ENCODE data around the gene TIGD1.
A peak's percentile ranks its signal among the peaks of the same experiment; 100 is the strongest.

Gene TIGD1

GRCh38 chr2:232523682-232524597 is 26.4 kb downstream of the TIGD1 start:
- no peaks in the 10 kb centered on the region for H3K36me3 ChIP-seq (ENCODE audit: control insufficient read depth, insufficient read depth, low read length)
- peaks cover 66% of the 10 kb centered on the region for H3K27me3 ChIP-seq (ENCODE audit: control insufficient read depth, insufficient read depth, low read length, poor library complexity, severe bottlenecking)
- H3K4me3 ChIP-seq (ENCODE audit: insufficient read depth, low read depth, low read length), result peak overlapping the region; percentile 28
- no peak overlapping the region for H3K27ac ChIP-seq (ENCODE audit: insufficient read depth, low read depth, low read length, poor library complexity, severe bottlenecking)
- H3K4me1 ChIP-seq (ENCODE audit: control insufficient read depth, insufficient read depth, low read length), result peaks cover 8% of the 10 kb centered on the region
- 2% methylated on average over 75 of the region's 75 CpGs for WGBS, 2 experiments
- H3K9me3 ChIP-seq (ENCODE audit: control insufficient read depth, low read length), result no peaks in the 10 kb centered on the region

- Histone ChIP-seq H3K27ac (ENCODE audit: insufficient read depth, low read depth, low read length, poor library complexity, severe bottlenecking) (no peak overlapping the region), H3K27me3 (ENCODE audit: control insufficient read depth, insufficient read depth, low read length, poor library complexity, severe bottlenecking) (peaks cover 72% of the 10 kb centered on the region), H3K4me1 (ENCODE audit: control insufficient read depth, insufficient read depth, low read length) (peaks cover 8% of the 10 kb centered on the region), H3K4me3 (ENCODE audit: insufficient read depth, low read depth, low read length) (peak overlapping the region; percentile 28), H3K36me3 (ENCODE audit: control insufficient read depth, insufficient read depth, low read length) (no peaks in the 10 kb centered on the region), H3K9me3 (ENCODE audit: control insufficient read depth, low read length) (no peaks in the 10 kb centered on the region)
- WGBS, 2 experiments, result 13 to 19% methylated on average over 16 of the region's 16 CpGs
Observed at GRCh38 chr2:232523402-232523681, 27.0 kb downstream of the TIGD1 start.

GRCh38 chr2:232522623-232523401 is 27.5 kb downstream of the TIGD1 start:
- peaks cover 68% of the 10 kb centered on the region for H3K27me3 ChIP-seq (ENCODE audit: control insufficient read depth, insufficient read depth, low read length, poor library complexity, severe bottlenecking)
- H3K9me3 ChIP-seq (ENCODE audit: control insufficient read depth, low read length), result no peaks in the 10 kb centered on the region
- no peak overlapping the region for H3K27ac ChIP-seq (ENCODE audit: insufficient read depth, low read depth, low read length, poor library complexity, severe bottlenecking)
- peaks cover 8% of the 10 kb centered on the region for H3K4me1 ChIP-seq (ENCODE audit: control insufficient read depth, insufficient read depth, low read length)
- H3K36me3 ChIP-seq (ENCODE audit: control insufficient read depth, insufficient read depth, low read length), result no peaks in the 10 kb centered on the region
- no peak overlapping the region for H3K4me3 ChIP-seq (ENCODE audit: insufficient read depth, low read depth, low read length)
- 39% methylated on average over 46 of the region's 46 CpGs for WGBS, 2 experiments

- Histone ChIP-seq H3K27me3 (ENCODE audit: control insufficient read depth, insufficient read depth, low read length, poor library complexity, severe bottlenecking) (peaks cover 68% of the 10 kb centered on the region), H3K4me1 (ENCODE audit: control insufficient read depth, insufficient read depth, low read length) (peaks cover 8% of the 10 kb centered on the region), H3K27ac (ENCODE audit: insufficient read depth, low read depth, low read length, poor library complexity, severe bottlenecking) (no peak overlapping the region), H3K9me3 (ENCODE audit: control insufficient read depth, low read length) (no peaks in the 10 kb centered on the region), H3K4me3 (ENCODE audit: insufficient read depth, low read depth, low read length) (no peak overlapping the region), H3K36me3 (ENCODE audit: control insufficient read depth, insufficient read depth, low read length) (no peaks in the 10 kb centered on the region)
- WGBS, 2 experiments, result 14 to 16% methylated on average over 66 of the region's 66 CpGs
Observed at GRCh38 chr2:232521959-232522622, 28.3 kb downstream of the TIGD1 start.

GRCh38 chr2:232521098-232521497 is 29.3 kb downstream of the TIGD1 start:
- Histone ChIP-seq H3K27me3 (ENCODE audit: control insufficient read depth, insufficient read depth, low read length, poor library complexity, severe bottlenecking) (peaks cover 68% of the 10 kb centered on the region), H3K36me3 (ENCODE audit: control insufficient read depth, insufficient read depth, low read length) (no peaks in the 10 kb centered on the region), H3K9me3 (ENCODE audit: control insufficient read depth, low read length) (no peaks in the 10 kb centered on the region), H3K27ac (ENCODE audit: insufficient read depth, low read depth, low read length, poor library complexity, severe bottlenecking) (no peak overlapping the region), H3K4me1 (ENCODE audit: control insufficient read depth, insufficient read depth, low read length) (peaks cover 8% of the 10 kb centered on the region), H3K4me3 (ENCODE audit: insufficient read depth, low read depth, low read length) (no peak overlapping the region)
- 91 to 93% methylated on average over 14 of the region's 14 CpGs for WGBS, 2 experiments

GRCh38 chr2:232520489-232520888 is 29.9 kb downstream of the TIGD1 start:
- WGBS, 2 experiments, result 86 to 89% methylated on average over 15 of the region's 15 CpGs
- Histone ChIP-seq H3K27me3 (ENCODE audit: control insufficient read depth, insufficient read depth, low read length, poor library complexity, severe bottlenecking) (peaks cover 70% of the 10 kb centered on the region), H3K36me3 (ENCODE audit: control insufficient read depth, insufficient read depth, low read length) (no peaks in the 10 kb centered on the region), H3K9me3 (ENCODE audit: control insufficient read depth, low read length) (no peaks in the 10 kb centered on the region), H3K27ac (ENCODE audit: insufficient read depth, low read depth, low read length, poor library complexity, severe bottlenecking) (no peak overlapping the region), H3K4me3 (ENCODE audit: insufficient read depth, low read depth, low read length) (no peak overlapping the region), H3K4me1 (ENCODE audit: control insufficient read depth, insufficient read depth, low read length) (peaks cover 8% of the 10 kb centered on the region)

- 59 to 63% methylated on average over 18 to 19 of the region's 19 CpGs for WGBS, 2 experiments
- Histone ChIP-seq H3K27ac (ENCODE audit: insufficient read depth, low read depth, low read length, poor library complexity, severe bottlenecking) (no peak within 1 kb of the TSS), H3K36me3 (ENCODE audit: control insufficient read depth, insufficient read depth, low read length) (no peaks in the 10 kb centered on the region), H3K4me3 (ENCODE audit: insufficient read depth, low read depth, low read length) (no peak within 1 kb of the TSS), H3K27me3 (ENCODE audit: control insufficient read depth, insufficient read depth, low read length, poor library complexity, severe bottlenecking) (peaks cover 66% of the 10 kb centered on the region), H3K4me1 (ENCODE audit: control insufficient read depth, insufficient read depth, low read length) (peaks cover 8% of the 10 kb centered on the region), H3K9me3 (ENCODE audit: control insufficient read depth, low read length) (no peaks in the 10 kb centered on the region)
Observed at GRCh38 chr2:232519581-232520438, 30.5 kb downstream of the TIGD1 start, which contains the start of gene PRSS56. Gene PRSS56 (plus strand): TSS chr2:232520388. CDS start chr2:232520599, 211 bp downstream.

GRCh38 chr2:232518844-232519243 is 31.5 kb downstream of the TIGD1 start:
- WGBS, 2 experiments, result 62% methylated on average over 6 of the region's 6 CpGs
- Histone ChIP-seq H3K27me3 (ENCODE audit: control insufficient read depth, insufficient read depth, low read length, poor library complexity, severe bottlenecking) (peaks cover 57% of the 10 kb centered on the region), H3K4me1 (ENCODE audit: control insufficient read depth, insufficient read depth, low read length) (peaks cover 8% of the 10 kb centered on the region), H3K4me3 (ENCODE audit: insufficient read depth, low read depth, low read length) (no peak overlapping the region), H3K36me3 (ENCODE audit: control insufficient read depth, insufficient read depth, low read length) (no peaks in the 10 kb centered on the region), H3K9me3 (ENCODE audit: control insufficient read depth, low read length) (no peaks in the 10 kb centered on the region), H3K27ac (ENCODE audit: insufficient read depth, low read depth, low read length, poor library complexity, severe bottlenecking) (no peak overlapping the region)

GRCh38 chr2:232516551-232516950 is 33.8 kb downstream of the TIGD1 start:
- Histone ChIP-seq H3K4me3 (ENCODE audit: insufficient read depth, low read depth, low read length) (no peak overlapping the region), H3K27ac (ENCODE audit: insufficient read depth, low read depth, low read length, poor library complexity, severe bottlenecking) (no peak overlapping the region), H3K36me3 (ENCODE audit: control insufficient read depth, insufficient read depth, low read length) (no peaks in the 10 kb centered on the region), H3K4me1 (ENCODE audit: control insufficient read depth, insufficient read depth, low read length) (no peaks in the 10 kb centered on the region), H3K27me3 (ENCODE audit: control insufficient read depth, insufficient read depth, low read length, poor library complexity, severe bottlenecking) (peaks cover 34% of the 10 kb centered on the region), H3K9me3 (ENCODE audit: control insufficient read depth, low read length) (no peaks in the 10 kb centered on the region)
- WGBS, 2 experiments, result 88 to 90% methylated on average over 3 of the region's 3 CpGs

Measured in ectodermal cell (in vitro differentiated cells).